Hypothalamus (tissue), 51 donors: ENCODE results near the gene GRPEL2.

Experiments
- DNase-seq, 51 donors: peaks; one replicate each; lab custom pipeline; 2025; lab: John Stamatoyannopoulos, UW

GRPEL2 gene

GRCh38 chr5:149317281-149318048 is 27.8 kb upstream of the GRPEL2 start:
- DNase-seq = peak in 16 of 51 donors; percentile 1 to 49 (median 10)

DNA sequence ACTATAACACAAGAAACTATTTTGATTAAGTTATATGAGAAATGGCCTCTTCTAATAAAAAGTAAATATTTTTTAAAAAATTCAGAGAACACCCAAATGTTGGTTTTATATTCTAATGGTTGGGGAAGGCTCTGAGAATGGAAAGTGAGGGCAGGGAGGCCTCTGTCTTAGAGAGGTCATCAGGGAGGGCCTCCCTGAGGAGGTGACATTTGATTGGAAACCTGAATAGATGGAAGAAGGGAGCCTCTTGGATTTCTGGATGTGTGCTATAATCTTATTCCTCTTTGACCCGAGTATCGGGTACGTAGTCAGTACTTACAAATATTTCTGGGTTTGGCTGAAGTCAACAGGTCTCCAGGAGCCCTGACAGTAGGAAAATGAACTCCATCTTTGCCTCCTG is 26.1 kb upstream of the GRPEL2 start:
- no peak for DNase-seq

DNA sequence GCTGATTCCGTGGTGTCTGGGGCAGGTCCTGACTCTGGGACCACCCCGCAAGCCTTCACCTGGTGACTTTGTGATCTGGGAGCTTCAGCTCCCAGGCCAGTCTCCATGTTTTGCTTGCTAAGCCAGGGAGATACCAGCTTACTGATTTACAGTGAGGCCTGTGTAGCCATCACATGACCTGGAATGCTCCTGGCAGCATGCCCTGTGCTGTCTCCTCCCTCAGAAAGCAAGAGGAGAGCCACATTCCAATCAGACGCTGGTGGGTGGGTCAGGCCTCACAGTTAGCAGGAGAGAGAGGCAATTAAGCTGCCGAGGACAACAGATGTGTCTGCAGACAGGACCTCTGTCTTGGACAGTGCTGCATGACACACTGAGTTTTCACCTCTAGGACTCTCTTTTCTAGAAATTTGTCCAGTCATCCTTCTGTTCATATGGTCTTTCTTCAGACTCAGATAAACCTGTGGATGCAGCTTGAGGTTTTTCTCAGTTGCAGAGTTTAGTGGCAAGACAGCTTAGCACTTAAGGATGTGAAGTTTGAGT is 24.4 kb upstream of the GRPEL2 start:
- DNase-seq = peak in 33 of 51 donors; percentile 3 to 66 (median 25)

DNA sequence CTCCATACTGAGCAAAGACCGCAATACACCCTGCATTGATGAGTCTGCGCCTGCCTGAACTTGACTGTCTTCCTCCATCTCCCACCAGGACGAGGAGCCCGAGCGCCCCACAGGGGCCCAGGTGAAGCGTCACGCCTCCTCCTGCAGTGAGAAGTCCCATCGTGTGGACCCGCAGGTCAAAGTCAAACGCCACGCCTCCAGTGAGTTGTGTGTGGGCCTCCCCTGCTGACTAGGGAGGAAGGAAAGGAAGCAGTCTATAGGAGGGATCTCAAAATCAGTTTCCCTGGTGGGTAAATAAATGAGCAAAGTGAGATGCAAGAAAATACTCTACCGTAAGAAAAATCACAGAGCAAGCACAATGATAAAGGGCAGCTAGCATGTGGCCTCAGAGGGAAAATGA is 22.8 kb upstream of the GRPEL2 start:
- no peak for DNase-seq

DNA sequence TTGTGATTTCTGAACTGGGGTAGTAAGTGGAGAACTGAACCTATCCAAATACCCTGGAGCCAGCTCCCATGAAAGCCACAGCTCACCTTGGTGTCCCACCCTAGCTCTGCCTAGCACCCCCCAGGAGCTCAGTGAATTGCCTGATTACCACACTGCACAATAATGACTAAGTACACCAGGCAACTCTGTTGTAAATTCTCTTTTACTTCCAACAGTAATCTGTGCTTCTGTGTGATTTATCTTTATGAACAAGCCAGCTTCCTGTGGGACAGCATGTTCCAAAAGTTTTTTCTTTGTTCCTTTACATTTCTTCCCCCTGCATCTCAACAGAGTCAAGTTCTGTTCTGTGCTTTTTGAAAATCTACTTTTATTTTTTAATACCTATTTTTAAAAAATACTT is 22.1 kb upstream of the GRPEL2 start:
- no peak for DNase-seq

- no peak for DNase-seq
Measured at GRCh38 chr5:149323621-149324205, 21.6 kb upstream of the GRPEL2 start.

GRCh38 chr5:149324641-149325040 is 20.7 kb upstream of the GRPEL2 start:
- DNase-seq = no peak

DNA sequence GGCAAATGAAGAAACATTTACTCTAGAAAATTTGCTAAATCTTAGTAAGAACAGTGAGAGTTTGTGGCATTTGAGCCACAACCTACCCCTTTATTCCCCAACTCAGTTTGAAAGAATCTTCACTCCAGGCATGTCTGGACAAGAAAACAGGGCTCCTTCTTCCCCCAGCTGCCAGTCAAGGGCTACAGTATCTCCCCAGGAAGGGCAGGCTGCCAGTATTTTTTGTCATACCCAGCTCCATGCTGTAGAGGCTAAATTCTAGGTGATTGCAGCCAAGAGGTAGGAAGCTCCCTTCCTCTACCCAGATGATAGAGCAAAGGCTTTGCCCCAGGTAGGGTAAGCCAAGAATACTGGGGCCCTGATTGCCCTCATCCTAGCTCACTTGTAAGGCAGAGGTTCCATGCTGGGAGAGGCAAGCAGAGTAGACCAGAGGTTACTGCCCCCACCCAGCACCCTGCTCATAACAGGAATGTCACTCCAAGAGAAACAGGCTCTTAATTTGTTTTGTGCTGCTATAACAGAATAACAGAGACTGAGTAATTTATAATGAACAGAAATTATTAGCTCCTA is 20.0 kb upstream of the GRPEL2 start:
- no peak for DNase-seq

DNA sequence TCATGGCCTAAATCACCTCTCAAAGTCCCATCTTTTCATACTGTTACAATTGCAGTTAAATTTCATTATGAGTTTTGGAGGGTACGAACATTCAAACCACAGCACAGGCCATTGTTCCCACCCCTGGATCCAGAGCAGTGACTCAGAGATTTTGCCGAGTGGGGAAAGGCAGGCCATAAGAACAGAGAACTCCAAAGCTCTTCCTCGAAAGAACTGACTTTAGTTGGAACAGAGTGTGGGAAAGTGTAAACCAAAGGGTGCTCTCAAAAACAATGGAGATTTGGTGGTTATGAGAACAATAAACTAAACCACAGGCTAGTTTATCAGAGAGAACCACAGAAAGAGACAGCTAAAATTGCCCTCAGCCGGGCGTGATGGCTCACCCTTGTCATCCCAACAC is 19.4 kb upstream of the GRPEL2 start:
- DNase-seq = no peak

GRCh38 chr5:149326611-149327010 is 18.7 kb upstream of the GRPEL2 start:
- no peak for DNase-seq

GRCh38 chr5:149328177-149328576 is 17.1 kb upstream of the GRPEL2 start:
- no peak for DNase-seq

DNA sequence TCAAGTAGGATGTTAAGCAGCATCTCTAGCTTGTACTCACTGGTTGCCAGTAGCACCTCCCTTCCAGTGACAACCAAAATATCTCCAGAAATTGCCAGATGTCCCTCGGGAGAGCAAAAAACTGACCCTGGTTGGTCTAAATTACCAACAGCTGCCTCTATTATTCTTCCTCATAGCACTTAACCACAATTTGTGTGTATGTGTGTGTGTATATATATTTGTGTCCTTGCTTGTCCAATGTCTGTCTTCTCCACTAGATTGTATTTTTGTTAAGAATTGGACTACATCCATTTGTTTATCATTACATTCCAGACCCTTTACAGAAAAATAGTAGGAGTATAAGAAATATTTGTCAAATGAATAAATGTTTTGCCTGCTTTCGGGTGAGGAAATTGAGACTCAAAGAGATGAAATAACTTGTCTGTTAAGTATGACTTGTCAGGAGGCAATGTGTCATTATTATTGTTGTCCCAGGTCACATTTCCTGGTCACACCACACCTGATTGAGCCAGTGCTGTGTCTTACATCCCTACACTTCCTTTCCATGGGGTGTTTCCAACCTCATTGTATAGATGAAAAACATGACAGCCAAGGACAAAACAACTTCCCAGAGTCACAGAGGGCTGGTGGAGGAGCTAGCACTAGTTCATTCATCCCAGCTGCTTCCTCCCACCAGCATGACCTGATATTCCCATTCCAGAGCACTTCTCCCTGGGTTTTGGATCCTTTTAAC is 11.4 kb upstream of the GRPEL2 start:
- no peak for DNase-seq

DNA sequence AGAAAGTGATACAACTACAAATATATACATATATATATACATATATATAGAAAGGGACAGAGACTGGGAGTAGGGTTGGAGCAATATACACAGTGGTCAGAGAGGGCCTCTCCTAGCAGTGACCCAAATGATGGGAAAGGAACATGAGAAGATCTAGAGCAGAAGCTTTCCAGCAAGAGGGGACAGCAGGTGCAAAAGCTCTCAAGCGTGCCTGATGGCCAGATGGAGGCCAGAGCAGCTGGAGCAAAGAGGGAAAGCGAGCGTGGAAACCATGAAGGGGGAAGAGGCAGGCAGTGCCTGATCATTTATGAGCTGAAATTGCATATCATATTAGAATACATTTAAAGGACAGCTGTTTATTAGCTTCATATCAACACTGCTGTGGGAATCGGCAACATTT is 7.6 kb upstream of the GRPEL2 start:
- DNase-seq = no peak

DNA sequence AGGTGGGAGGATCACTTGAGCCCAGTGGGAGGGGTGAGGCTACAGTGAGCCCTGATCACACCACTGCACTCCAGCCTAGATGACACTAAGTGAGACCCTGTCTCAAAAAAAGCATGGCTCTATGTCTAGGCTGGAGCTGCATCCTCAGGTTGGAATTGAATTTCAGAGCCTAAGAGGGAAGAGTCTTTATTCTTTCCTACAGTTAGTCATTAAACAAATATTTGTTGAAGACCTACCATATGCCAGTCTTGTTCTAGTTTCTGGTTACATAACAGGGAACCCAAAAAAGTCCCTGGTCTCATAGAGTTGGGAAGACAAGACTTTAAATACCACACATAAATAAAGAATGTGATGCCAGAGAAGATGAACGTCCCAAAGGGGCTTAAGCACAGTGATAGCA is 6.9 kb upstream of the GRPEL2 start:
- DNase-seq = no peak

DNA sequence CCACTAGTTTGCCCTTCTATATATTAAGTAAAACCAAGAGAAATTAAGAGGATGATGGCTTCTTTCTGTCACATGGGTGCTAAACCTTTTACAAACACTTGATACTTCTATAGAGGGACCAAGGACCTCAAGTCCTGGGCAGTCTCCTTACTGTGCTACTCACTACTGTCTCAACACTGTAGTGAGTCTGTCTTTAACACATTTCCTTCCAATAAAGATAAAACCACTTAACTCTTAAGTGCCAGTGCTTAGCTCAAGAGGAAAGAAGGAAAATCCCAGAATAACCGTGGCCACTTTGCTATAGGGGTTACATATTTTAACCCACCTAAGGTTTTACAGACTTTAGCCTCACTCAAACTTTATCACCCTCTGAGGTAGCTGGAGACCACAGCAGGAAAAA is 4.4 kb upstream of the GRPEL2 start:
- no peak for DNase-seq

DNA sequence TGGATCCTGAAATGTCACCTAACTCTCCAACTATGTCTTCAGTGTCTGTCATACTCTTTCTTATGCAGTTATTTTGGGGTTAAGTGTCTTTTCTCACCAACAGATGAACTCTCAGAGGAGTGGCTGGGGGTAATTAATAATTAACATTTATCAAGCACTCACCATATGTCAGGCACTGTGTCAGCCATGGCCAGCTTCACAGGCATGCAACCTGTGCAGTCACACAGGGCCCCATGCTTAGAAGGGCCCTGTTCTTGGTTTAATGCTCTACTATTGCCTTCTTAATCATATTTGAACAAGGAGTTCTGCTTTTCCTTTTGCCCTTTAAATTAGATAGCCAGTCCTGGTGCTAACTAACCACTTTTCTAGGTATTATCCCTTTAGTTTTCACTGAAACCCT is 3.4 kb upstream of the GRPEL2 start:
- no peak for DNase-seq

DNA sequence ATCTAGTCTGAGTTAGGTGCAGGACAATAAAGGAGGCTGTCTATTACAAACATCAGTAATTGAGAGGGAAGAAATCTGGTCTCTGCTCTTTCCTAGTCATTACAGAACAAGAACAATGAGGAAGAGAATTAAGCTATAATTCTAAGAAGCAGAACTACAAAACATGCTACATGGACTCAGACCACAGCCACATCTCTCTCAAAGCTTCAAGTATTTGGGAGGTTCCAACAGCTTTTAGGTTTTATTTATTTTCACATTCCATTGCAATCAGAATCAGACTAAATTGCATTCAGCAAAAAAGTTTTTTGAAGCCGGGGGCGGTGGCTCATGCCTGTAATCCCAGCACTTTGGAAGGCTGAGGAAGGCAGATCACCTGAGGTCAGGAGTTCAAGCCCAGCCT is 1.1 kb upstream of the GRPEL2 start:
- DNase-seq = no peak

DNA sequence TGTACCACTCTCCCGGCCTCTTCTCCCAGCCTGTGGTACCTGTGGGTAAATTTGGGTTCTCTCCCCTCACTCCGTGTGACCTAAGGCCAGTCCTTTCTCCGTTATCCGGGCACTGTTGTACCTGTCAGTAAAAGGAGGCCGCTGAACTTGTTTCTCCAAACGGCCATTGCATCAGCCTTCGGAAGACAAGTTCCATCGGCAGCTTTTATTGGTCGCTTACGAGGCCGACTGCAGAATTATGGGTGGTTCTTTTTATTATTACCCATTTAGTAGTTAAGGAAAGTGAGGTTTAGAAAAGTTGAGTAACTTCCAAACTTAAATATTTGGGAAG is 558 bp downstream of the GRPEL2 start:
- peak in 3 of 51 donors; percentile 28 to 36 (median 29) for DNase-seq

DNA sequence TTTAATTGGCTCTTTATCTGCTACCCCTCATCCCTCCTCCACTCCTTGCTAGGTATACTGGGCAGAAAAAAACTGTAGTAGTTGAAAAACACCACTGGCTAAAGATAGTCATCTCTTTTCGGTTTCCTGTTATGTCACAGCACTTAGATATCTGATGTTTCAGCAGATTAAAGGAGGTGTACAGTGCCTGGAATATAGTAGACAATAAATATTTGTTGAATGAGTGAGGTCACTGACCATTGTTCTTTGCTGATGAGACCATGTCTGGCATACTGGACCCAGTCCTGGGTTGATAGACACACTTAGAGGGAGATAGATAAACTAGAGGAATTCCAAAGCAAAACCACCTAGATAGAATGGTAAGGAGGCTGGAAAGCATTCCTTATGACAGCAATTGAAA is 3.2 kb downstream of the GRPEL2 start:
- no peak for DNase-seq

GRCh38 chr5:149349382-149349781 is 4.1 kb downstream of the GRPEL2 start:
- no peak for DNase-seq

DNA sequence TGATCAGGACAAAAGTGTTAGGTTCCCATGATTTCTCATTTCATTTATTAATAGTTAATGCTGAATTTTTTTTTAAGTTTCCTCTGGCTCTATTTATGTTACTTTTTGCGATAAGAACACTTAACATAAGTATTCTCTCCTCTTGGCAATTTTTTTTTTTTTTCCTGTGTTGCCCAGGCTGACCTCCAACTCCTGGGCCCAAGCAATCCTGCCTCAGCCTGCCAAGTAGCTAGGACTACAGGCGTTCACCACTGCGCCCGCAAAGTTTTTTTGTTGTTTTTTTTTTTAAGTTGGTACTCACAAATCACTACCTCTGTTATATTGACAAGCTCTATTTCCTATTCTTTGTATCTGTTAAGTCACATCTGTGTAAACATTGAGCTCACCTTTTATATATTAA is 6.9 kb downstream of the GRPEL2 start:
- DNase-seq = no peak
